Activated CD4-positive, CD25-positive, alpha-beta regulatory T cell (primary cell): ENCODE measurements around the gene JAK2.
"Not testable (repeated sequence)": the region's sequence is repeated elsewhere in the genome, so short reads cannot be mapped to it uniquely, and the experiment has no call there.

ENCODE experiments used
- DNase-seq, 4 experiments: peaks; one replicate each; lab custom pipeline; 2025; lab: John Stamatoyannopoulos, UW

The JAK2 gene

DNA sequence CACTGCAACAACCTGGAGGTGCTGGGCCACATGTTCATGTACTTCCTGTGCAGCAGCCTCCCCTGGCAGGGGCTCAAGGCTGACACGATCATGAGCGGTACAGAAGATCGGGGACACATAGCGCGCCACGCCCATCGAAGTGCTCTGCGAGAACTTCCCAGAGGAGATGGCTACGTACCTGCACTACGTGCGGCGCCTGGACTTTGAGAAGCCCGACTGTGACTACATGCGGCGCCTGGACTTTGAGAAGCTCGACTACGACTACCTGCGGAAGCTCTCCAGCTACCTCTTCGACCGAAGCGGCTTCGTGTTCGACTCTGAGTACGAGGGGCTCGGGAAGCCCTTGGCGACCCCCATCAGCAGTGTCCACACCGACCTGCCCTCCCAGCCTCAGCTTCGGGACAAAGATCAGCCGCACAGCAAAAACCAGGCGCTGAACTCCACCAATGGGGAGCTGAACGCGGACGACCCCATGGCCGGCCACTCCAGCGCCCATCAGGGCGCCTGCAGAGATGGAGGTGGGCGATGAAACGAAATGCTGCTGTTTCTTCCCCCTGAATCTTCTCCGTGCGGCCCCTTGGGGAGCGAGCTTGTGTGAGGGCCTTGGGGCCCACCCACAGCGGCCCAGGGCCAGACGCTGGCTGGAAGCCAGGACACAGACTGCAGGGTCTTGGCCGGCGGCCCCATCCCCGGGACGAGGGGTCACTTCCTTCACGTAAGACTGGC lies 56.5 kb downstream of the JAK2 start:
- DNase-seq: no peak

DNA sequence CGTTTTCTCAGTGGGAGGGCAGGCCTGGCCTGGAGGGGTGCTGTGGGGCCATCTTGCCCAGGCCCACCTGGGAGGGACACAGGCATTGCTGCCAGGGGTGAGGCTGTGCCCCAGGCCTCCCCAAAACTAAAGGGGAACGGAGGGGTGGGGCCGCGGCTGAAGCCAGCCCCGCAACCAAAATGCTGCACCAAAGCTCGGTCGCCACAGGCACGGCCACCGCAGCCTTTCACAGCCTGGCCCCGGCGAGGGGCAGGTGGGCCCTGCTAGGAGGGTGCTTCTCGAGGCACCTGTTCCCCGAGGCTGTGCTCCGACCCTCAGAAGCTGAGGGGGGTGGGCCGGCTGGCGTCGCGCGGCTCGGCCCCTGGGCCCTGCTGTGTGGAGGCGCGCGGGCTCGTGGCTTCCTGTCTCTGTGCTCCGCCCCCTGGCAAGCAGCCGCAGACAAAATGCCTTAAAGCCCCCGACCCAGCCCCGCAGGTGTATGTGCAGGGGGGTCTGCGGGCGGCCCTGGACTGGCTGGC lies 57.6 kb downstream of the JAK2 start:
- DNase-seq: no peak

DNA sequence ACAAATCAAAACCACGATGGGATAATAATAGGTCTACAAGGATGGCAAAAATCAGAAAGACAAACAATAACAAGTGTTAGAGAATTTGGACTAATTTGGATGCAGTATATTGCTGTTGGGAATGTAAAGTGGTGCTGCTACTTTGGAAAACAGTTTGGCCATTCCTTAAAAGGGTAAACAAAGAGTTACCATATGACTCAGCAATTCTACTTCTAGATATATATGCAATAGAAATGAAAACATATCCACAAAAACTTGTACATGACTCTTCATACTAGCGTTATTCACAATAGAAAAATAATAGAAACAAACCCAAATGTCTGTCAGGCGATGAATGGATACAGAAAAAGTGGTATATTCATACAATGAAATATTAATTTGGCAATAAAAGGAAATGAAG lies 58.3 kb downstream of the JAK2 start:
- DNase-seq: no peak

DNA sequence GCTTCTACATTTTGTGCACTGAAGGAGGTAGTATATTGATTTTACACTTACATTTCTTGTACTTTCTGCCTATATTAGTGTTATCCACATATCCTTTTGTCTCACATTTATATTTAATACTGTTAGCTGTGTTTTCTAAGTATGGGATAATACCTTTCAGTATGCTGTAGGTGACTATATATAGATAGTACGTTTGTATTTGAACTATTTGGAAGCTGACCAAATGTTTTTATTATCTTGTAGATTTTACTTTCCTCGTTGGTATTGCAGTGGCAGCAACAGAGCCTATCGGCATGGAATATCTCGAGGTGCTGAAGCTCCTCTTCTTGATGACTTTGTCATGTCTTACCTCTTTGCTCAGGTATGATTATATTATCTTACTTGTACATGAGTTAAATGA lies 59.1 kb downstream of the JAK2 start:
- DNase-seq: no peak

DNA sequence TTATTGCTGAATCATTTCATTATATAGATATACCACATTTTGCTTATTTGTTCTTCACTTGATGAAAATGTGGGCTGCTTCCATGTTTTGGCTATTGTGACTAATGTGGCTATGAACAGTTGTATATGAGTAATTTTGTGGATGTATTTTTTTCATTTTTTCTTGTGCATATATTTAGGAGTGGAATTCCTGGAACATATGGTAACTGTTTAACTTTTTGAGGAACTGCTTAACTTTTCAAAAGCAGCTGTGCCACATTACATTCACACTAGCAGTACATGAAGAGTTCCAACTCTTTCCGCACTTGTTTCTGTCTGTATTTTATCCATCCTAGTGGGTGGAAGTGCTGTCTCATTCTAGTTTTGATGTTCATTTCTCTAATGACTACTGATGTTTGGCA lies 67.8 kb downstream of the JAK2 start:
- no peak for DNase-seq

DNA sequence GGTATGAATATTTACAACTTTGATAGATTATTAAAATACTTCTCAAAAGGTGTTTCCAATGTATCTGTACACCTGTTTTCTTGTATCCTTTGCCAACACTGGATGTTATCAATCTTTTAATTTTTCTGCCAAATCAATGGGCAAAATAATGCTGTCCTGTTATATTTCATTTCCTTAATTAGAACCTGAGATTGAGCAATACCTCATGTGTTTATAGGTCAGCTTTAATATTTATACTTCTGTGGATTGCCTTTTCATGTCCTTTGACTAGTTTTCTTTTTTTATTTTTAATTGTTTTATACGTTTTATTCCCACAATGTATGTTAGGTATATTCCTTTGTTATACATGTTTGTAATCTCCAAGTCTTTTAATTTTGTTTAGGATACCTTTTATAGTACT lies 77.6 kb downstream of the JAK2 start:
- no peak for DNase-seq

DNA sequence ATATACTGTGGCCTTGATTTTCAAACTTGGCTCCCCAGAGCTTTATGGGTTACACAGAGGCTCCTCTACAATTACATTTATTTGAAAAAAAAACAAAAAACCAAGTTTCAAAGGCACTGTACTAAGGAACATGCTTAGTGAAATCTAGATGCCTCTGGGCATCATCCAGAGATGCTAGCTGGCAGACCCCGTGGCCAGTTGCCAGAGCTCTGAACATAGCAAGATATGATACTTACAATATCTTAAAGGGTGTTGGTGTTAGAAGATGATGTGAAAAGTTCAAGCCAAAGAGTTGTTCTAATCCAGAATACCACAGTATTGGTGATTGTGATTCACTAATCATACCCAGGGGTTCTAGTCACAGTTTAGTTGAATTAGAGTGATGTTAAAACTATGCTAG lies 87.8 kb downstream of the JAK2 start:
- no peak for DNase-seq

DNA sequence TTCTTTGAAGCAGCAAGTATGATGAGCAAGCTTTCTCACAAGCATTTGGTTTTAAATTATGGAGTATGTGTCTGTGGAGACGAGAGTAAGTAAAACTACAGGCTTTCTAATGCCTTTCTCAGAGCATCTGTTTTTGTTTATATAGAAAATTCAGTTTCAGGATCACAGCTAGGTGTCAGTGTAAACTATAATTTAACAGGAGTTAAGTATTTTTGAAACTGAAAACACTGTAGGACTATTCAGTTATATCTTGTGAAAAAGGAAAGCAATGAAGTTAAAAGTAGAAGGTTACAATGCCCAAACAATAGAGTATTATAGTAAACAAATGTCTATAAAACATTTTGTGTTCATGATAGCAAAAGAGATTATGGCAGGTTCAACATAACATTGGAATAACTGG lies 88.6 kb downstream of the JAK2 start:
- DNase-seq: no peak

DNA sequence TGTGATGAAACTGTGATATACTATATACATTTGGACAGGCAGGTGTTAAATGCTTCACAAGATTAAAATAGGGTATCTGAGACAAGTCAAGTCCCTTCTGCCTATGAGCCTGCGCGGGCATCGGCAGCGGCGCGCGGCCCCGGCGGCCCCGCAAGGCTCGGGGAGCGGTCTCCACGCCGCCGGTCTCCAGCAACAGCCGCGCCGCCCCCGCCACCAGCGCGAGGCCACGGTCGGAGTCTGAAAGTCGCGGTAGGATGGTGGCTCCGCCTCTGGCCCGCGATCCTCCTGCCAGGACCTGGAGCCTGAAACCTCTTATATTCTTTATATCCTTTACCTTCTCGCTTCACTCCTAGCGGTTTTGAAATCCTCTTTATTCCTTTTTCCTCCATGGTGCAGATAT lies 100.9 kb downstream of the JAK2 start:
- DNase-seq: no peak

DNA sequence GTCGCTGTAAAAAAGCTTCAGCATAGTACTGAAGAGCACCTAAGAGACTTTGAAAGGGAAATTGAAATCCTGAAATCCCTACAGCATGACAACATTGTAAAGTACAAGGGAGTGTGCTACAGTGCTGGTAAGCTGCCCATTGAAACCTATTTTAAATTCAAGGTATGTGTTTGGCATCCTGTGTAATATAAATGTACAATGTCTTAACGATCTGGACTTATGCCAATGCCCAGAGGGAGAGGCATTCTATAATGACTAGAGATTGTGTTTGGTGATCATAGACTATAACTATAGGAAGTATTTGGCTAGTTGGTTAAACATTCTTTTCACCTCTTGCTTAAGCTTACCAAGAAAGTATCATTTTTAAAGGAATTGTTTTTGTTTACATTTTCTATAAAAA lies 104.7 kb downstream of the JAK2 start:
- no peak for DNase-seq

DNA sequence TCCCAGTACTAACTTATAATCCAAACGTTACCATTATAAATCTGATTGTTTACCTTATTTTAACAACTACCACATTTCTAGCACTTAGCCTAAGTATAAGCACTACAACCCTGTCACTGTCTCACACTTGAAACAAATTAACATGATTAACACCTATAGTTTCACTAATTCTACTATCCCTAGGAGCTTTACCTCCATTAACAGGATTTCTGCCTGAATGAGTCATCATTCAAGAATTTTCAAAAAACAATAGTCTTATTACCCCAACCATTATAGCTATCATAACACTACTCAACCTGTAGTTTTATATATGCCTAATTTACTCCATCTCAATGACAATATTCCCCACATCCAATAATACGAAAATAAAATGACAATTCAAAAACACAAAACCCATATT lies 110.7 kb downstream of the JAK2 start:
- no peak for DNase-seq

DNA sequence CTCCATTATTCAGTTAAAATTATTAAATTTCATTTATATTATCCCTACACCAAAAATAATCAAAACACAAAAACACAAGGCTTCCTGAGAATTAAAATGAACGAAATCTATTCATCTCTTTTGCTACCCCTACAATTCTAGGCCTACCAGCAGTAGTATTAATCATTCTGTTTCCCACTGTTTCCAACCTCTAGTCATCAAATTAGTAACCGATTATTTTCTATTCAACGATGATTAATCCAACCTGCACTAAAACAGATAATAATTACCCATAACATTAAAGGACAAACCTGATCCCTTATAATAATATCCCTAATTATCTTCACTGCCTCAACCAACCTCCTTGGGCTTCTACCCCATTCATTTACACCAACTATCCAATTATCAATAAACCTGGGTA lies 114.4 kb downstream of the JAK2 start:
- DNase-seq: no peak

DNA sequence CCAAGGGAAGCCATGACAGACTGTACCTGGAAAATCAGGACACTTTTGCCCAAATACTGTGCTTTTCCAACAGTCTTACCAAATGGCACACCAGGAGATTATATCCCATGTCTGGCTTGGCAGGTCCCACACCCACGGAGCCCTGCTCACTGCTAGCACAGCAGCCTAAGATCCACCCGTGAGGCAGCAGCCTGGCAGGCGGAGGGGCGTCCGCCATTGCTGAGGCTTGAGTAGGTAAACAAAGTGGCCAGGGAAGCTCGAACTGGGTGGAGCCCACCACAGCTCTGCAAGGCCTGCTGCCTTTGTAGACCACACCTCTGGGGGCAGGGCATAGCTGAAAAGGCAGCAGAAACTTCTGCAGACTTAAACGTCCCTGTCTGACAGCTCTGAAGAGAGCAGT lies 116.1 kb downstream of the JAK2 start:
- DNase-seq: not testable (repeated sequence)

DNA sequence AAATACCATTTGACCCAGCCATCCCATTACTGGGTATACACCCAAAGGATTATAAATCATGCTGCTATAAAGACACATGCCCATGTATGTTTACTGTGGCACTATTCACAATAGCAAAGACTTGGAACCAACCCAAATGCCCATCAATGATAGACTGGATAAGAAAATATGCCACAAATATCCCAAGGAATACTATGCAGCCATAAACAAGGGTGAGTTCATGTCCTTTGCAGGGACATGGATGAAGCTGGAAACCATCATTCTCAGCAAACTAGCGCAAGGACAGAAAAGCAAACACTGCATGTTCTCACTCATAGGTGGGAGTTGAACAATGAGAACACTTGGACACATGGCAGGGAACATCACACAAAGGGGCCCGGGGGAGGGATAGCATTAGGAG lies 121.4 kb downstream of the JAK2 start:
- DNase-seq: not testable (repeated sequence)

DNA sequence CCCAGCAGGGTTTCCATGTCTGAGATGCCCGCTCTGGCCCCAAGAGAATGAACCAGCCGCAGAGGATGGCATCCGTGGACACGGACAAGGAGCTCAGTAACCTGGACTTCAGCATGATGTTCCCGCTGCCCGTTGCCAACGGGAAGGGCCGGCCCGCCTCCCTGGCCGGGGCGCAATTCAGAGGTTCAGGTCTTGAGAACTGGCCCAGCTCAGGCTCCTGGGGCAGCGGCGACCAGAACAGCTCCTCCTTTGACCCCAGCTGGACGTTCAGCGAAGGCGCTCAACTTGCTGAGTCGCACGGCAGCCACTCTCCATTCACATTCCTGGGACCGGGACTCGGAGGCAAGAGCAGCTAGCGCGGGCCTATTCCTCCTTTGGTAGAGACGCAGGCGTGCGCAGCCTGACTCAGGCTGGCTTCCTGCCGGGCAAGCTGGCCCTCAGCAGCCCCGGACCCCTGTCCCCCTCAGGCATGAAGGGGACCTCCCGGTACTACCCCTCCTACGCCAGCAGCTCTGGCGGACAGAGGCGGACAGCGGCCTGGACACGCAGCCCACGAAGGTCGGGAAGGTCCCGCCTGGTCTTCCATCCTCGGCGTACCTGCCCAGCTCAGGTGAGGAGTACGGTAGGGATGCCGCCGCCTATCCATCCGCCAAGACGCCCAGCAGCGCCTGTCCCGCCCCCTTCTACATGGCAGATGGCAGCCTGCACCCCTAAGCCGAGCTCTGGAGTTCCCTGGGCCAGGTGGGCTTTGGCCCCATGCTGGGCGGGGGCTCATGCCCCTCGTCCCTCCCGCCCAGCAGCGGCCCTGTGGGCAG lies 126.0 kb downstream of the JAK2 start:
- DNase-seq: no peak

DNA sequence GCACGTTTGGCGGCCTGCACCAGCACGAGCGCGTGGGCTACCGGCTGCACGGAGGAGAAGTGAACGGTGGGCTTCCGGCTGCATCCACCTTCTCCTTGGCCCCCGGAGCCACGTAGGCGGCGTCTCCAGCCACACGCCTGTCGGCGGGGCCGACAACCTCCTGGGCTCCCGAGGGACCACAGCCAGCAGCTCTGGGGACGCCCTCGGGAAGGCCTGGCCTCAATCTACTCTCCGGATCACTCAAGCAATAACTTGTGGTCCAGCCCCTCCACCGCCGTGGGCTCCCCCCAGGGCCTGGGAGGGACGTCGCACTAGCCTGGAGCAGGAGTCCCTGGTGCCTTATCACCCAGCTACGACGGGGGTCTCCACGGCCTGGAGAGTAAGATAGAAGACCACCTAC lies 126.6 kb downstream of the JAK2 start:
- DNase-seq: no peak

DNA sequence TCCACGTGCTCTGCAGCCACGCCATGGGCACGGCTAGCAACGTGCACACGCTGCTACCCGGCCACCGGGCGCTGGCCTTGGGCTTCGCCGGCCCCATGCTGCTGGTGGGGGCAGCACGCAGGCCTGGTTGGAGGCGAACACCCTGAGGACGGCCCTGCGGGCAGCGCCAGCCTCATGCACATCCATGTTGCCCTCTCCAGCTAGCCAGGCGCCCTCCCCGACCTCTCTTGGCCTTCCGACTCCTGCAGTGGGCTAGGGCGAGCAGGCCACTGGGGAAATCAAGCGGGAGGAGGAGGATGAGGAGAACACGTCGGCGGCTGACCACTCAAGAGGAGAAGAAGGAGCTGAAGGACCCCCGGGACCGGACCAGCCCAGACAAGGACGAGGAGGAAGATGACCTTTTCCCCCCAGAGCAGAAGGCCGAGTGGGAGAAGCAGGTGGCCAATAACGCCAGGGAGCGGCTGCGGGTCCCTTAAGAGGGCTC lies 127.1 kb downstream of the JAK2 start:
- DNase-seq: no peak

DNA sequence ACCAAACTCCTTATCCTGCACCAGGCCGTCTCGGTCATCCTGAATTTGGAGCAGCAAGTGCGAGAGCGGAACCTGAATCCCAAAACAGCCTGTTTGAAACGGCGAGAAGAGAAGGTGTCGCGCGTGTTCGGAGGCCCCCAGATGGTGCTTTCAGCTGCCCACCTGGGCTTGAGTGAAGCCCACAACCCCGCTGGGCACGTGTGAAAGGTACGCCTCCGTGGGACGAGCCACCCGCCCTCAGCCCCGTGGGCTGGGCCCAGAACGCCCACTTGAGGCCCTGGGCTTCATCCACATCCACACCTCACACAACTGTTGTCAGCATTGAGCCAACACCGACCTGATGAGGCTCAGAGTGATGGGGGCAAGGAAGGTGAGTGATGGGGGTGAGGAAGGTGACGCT lies 127.6 kb downstream of the JAK2 start:
- DNase-seq: no peak

DNA sequence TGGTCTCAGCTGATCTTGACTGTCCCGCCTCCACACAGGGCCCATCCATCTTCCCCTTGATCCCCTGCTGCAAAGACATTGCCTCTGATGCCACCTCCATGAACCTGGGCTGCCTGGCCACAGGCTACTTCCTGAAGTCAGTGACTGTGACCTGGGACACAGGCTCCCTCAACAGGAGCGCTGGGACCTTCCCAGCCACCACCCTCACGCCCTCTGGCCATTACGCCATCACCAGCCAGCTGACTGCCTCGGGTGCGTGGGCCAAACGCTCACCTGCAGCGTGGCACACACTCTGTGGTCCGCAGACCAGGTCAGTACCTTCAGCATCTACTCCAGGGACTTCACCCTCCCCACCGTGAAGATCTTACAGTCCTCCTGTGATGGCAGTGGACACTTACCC lies 128.5 kb downstream of the JAK2 start:
- no peak for DNase-seq

DNA sequence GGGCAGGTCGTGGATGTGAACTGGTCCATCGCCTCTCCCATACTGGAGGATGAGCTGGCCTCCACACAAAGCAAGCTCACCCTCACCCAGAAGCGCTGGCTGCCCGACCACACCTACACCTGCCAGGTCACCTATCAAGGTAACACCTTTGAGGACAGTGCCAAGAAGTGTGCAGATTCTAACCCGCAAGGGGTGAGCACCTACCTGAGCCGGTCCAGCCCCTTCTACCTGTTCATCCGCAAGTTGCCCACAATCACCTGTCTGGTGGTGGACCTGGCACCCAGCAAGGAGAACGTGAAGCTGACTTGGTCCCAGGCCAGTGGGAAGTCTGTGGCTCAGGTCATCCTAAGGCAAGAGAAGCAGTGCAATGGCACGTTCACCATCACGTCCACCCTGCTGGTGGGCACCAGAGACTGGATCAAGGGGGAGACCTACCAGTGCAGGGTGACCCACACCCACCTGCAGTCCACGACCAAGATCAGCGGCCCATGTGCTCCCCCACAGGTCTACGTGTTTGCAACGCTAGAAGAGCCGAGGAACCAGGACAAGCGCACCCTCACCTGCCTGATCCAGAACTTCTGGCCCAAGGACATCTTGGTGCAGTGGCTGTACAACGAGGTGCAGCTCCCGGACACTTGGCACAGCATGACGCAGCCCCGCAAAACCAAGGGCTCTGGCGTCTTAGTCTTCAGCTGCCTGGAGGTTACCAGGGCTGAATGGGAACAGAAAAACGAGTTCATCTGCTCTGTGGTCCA lies 129.1 kb downstream of the JAK2 start:
- no peak for DNase-seq

DNA sequence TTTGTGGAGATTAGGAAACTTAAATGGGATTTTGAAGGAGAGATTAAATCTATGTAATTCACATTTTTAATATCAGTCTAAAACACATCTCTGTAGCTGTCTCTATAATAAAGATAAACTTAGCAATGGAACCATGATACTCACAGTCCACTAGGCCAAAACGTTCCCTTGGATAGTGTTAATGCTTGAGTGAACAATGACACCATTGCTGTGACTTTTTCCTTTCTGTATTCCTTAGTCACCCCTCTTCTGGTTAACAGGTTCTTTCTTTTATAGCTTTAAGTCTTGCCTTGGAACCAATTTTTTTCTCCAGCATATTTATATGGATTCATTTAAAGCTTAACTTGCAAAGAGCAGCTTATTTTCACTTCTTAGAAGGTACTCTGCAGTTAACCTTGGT lies 137.0 kb downstream of the JAK2 start:
- DNase-seq: no peak

DNA sequence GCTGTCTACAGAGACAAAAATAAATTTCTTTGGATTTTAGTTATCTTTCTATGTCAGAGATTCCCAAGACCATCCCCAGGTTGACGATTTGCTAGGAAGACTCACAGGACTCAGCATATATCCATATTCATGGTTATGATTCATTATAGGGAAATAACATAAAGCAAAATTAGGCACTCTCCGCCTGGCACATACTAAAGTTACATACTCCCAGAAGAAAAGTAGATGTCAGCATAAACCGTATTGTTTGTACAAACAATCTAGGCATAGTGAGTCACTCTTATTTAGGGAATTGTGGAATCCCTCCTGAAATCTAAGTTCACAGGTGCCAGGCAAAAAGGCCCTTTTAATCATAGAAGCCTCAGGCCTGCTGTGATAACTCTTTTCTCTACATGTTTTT lies 137.4 kb downstream of the JAK2 start:
- DNase-seq: no peak

DNA sequence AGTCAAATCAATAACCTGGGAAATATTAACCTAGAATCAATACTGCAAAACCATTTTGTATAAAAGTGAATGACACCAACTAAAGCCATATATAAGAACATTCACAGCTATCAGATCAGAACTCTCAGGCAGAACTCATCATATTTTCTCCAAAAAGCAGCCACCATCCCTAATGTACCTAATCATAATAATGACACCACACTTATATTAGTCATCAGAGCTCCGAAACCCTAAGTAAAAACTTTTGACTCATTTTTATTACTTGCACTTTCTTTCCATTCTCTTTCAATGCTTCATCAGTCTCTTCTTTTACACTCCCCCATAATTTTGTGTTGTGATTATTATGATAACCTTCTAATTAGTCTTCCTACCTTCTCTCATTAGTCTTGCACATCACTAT lies 155.1 kb downstream of the JAK2 start:
- DNase-seq: no peak
